Neural cell (in vitro differentiated cells): ENCODE measurements around the gene QSOX2. TPM values are rescaled to one million over a fixed set of nuclear protein-coding genes. Genes with fewer than 3 reads are reported as not detected.
A peak's percentile ranks its signal among the peaks of the same experiment; 100 is the strongest.

Experiments
- H2AFZ ChIP-seq: fragments of 200-600, 300-800 bp; sonication (generic), shearing (Covaris generic); 2 replicates; pipeline ENCODE4 v1.6.0; 2014; ENCODE audit warnings: low read depth, mild to moderate bottlenecking, antibody characterized with exemption, low read length, moderate library complexity
- H3F3A ChIP-seq: fragments of 200-600 bp; shearing (Covaris generic); 2 replicates; pipeline ENCODE4 v1.6.1; 2016; ENCODE audit warnings: mild to moderate bottlenecking, moderate library complexity, mixed read lengths, antibody characterized with exemption, low read length; ENCODE audit not compliant: insufficient read depth, poor library complexity, severe bottlenecking
- H3K27ac ChIP-seq: fragments of 200-600, 300-800 bp; sonication (generic), shearing (Covaris generic); 2 replicates; pipeline ENCODE4 v1.5.1; 2014; ENCODE audit warnings: mild to moderate bottlenecking, low read length, moderate library complexity
- H3K27me3 ChIP-seq: fragments of 300-800, 200-600 bp; sonication (generic), shearing (Covaris generic); 2 replicates; pipeline ENCODE4 v1.6.0; 2014; ENCODE audit warnings: mild to moderate bottlenecking, low read depth, low read length, moderate library complexity; ENCODE audit not compliant: insufficient read depth
- H3K36me3 ChIP-seq: fragments of 300-800, 200-600 bp; sonication (generic), shearing (Covaris generic); 2 replicates; pipeline ENCODE4 v1.5.1; 2014; ENCODE audit warnings: mild to moderate bottlenecking, antibody characterized with exemption, low read length, moderate library complexity; ENCODE audit not compliant: insufficient read depth
- H3K4me2 ChIP-seq: fragments of 300-800, 200-600 bp; sonication (generic), shearing (Covaris generic); 2 replicates; pipeline ENCODE4 v1.6.0; 2014; ENCODE audit warnings: mild to moderate bottlenecking, low read length
- H3K4me3 ChIP-seq: fragments of 300-800, 200-600 bp; sonication (generic), shearing (Covaris generic); 2 replicates; pipeline ENCODE4 v1.5.1; 2014; ENCODE audit warnings: mild to moderate bottlenecking, low read length, moderate library complexity
- H3K79me2 ChIP-seq: fragments of 200-600 bp; shearing (Covaris generic); replicated peaks from 2 replicates; pipeline ENCODE4 v1.6.0; 2014; ENCODE audit warnings: mild to moderate bottlenecking, low read length, moderate library complexity; ENCODE audit not compliant: insufficient read depth
- H3K9ac ChIP-seq: fragments of 300-800, 200-600 bp; sonication (generic), shearing (Covaris generic); 2 replicates; pipeline ENCODE4 v1.6.1; 2016; ENCODE audit warnings: mild to moderate bottlenecking, low read length, mixed read lengths
- H3K9me2 ChIP-seq: fragments of 200-600 bp; shearing (Covaris generic); 2 replicates; pipeline ENCODE4 v1.6.1; 2016; ENCODE audit warnings: mild to moderate bottlenecking, low read length, mixed read lengths; ENCODE audit not compliant: insufficient read depth
- H3K9me3 ChIP-seq: fragments of 200-600, 300-800 bp; sonication (generic), shearing (Covaris generic); 2 replicates; pipeline ENCODE4 v1.6.1; 2016; ENCODE audit warnings: mild to moderate bottlenecking, mixed run types, low read length, moderate library complexity, mixed read lengths
- H4K20me1 ChIP-seq: fragments of 200-600 bp; shearing (Covaris generic); 2 replicates; pipeline ENCODE4 v1.6.1; 2016; ENCODE audit warnings: mild to moderate bottlenecking, mixed run types; ENCODE audit not compliant: insufficient read depth
- EP300 ChIP-seq: fragments of 450-650 bp; conservative IDR thresholded peaks from 2 replicates; pipeline ENCODE4 v1.6.1; 2014; ENCODE audit warnings: antibody characterized with exemption, mild to moderate bottlenecking, moderate library complexity; ENCODE audit not compliant: poor library complexity, severe bottlenecking
- EZH2 ChIP-seq: fragments of 200-600, 300-800 bp; shearing (Covaris generic), sonication (generic); IDR thresholded peaks from 2 replicates; pipeline ENCODE4 v1.6.1; 2014; ENCODE audit warnings: antibody characterized with exemption, low read length, borderline replicate concordance, mild to moderate bottlenecking; ENCODE audit not compliant: insufficient read depth, poor library complexity, severe bottlenecking
- MXI1 ChIP-seq: fragments of 450-650 bp; conservative IDR thresholded peaks from 2 replicates; pipeline ENCODE4 v1.6.1; 2014; ENCODE audit warnings: antibody characterized with exemption, mild to moderate bottlenecking; ENCODE audit not compliant: poor library complexity, severe bottlenecking
- POLR2AphosphoS5 ChIP-seq: IDR thresholded peaks from 2 replicates; pipeline ENCODE4 v1.6.1; 2012
- RAD21 ChIP-seq: fragments of 450-650 bp; conservative IDR thresholded peaks from 2 replicates; pipeline ENCODE4 v1.6.1; 2014; ENCODE audit warnings: antibody characterized with exemption, mild to moderate bottlenecking, moderate library complexity
- SMC3 ChIP-seq: fragments of 450-650 bp; conservative IDR thresholded peaks from 2 replicates; pipeline ENCODE4 v1.6.1; 2014; ENCODE audit warnings: antibody characterized with exemption, mild to moderate bottlenecking, moderate library complexity; ENCODE audit not compliant: poor library complexity
- TAF1 ChIP-seq: IDR thresholded peaks from 2 replicates; pipeline ENCODE4 v1.6.1; 2012; ENCODE audit warnings: low read depth
- polyA plus RNA-seq: library from polyadenylated mRNA; depleted of rRNA; stranded (reverse); fragments of >200 nt; gene quantifications from 2 replicates; pipeline ENCODE4 v1.2.3, GENCODE V29; 2014
- TF ChIP-seq, protein P1 (sequence below): fragments of 450-650 bp; IDR thresholded peaks from 2 replicates; pipeline ENCODE4 v1.5.1; 2014; ENCODE audit warnings: antibody characterized with exemption, mild to moderate bottlenecking, moderate library complexity; ENCODE audit not compliant: poor library complexity, severe bottlenecking
- TF ChIP-seq, protein P2 (sequence below): IDR thresholded peaks from 2 replicates; pipeline ENCODE4 v1.6.1; 2012; ENCODE audit warnings: borderline replicate concordance

QSOX2 gene
- polyA plus RNA-seq, 1 donor from 2014 or later = 20.7 TPM

DNA sequence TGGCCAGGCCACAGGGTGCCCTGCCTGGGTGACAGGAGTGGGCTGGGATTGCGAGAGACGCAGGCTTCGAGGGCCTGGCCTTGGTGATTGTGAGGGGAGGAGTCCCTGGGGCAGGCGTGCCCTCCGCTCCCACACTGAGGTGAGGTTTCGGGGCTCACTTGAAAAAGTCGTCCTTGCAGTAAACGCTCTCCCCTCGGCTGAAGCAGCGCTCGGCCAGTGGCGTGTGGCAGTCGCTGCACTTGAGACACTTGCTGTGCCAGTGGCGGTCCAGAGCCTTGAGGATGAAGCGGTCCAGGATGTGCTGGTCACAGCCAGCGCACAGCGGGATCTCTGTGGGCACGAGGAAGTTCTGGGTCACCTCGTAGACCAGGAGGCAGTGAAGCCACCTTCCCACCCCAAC lies 45.2 kb downstream of the QSOX2 start:
- H3K9me2 ChIP-seq = no peaks in the 10 kb centered on the region
- peaks cover 96% of the 10 kb centered on the region for H3K27me3 ChIP-seq
- no peaks in the 10 kb centered on the region for H3K36me3 ChIP-seq
- H3K9ac ChIP-seq = no peak overlapping the region
- TF ChIP-seq, protein P1, sequence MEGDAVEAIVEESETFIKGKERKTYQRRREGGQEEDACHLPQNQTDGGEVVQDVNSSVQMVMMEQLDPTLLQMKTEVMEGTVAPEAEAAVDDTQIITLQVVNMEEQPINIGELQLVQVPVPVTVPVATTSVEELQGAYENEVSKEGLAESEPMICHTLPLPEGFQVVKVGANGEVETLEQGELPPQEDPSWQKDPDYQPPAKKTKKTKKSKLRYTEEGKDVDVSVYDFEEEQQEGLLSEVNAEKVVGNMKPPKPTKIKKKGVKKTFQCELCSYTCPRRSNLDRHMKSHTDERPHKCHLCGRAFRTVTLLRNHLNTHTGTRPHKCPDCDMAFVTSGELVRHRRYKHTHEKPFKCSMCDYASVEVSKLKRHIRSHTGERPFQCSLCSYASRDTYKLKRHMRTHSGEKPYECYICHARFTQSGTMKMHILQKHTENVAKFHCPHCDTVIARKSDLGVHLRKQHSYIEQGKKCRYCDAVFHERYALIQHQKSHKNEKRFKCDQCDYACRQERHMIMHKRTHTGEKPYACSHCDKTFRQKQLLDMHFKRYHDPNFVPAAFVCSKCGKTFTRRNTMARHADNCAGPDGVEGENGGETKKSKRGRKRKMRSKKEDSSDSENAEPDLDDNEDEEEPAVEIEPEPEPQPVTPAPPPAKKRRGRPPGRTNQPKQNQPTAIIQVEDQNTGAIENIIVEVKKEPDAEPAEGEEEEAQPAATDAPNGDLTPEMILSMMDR = no peak
- TF ChIP-seq TAF1 = no peak
- no peak for TF ChIP-seq POLR2AphosphoS5
- no peak for TF ChIP-seq MXI1
- no peak for TF ChIP-seq EZH2
- TF ChIP-seq SMC3 = no peak
- no peak for TF ChIP-seq EP300
- no peak for TF ChIP-seq RAD21
- TF ChIP-seq, protein P2, sequence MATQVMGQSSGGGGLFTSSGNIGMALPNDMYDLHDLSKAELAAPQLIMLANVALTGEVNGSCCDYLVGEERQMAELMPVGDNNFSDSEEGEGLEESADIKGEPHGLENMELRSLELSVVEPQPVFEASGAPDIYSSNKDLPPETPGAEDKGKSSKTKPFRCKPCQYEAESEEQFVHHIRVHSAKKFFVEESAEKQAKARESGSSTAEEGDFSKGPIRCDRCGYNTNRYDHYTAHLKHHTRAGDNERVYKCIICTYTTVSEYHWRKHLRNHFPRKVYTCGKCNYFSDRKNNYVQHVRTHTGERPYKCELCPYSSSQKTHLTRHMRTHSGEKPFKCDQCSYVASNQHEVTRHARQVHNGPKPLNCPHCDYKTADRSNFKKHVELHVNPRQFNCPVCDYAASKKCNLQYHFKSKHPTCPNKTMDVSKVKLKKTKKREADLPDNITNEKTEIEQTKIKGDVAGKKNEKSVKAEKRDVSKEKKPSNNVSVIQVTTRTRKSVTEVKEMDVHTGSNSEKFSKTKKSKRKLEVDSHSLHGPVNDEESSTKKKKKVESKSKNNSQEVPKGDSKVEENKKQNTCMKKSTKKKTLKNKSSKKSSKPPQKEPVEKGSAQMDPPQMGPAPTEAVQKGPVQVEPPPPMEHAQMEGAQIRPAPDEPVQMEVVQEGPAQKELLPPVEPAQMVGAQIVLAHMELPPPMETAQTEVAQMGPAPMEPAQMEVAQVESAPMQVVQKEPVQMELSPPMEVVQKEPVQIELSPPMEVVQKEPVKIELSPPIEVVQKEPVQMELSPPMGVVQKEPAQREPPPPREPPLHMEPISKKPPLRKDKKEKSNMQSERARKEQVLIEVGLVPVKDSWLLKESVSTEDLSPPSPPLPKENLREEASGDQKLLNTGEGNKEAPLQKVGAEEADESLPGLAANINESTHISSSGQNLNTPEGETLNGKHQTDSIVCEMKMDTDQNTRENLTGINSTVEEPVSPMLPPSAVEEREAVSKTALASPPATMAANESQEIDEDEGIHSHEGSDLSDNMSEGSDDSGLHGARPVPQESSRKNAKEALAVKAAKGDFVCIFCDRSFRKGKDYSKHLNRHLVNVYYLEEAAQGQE = no peak
- no peak overlapping the region for H3K4me3 ChIP-seq
- H3K27ac ChIP-seq = no peak overlapping the region
- no peaks in the 10 kb centered on the region for H4K20me1 ChIP-seq
- H3K9me3 ChIP-seq = no peaks in the 10 kb centered on the region
- H3K79me2 ChIP-seq = no peaks in the 10 kb centered on the region
- H3K4me2 ChIP-seq = no peak overlapping the region
- H2AFZ ChIP-seq = no peak overlapping the region
- no peaks in the 10 kb centered on the region for H3F3A ChIP-seq

DNA sequence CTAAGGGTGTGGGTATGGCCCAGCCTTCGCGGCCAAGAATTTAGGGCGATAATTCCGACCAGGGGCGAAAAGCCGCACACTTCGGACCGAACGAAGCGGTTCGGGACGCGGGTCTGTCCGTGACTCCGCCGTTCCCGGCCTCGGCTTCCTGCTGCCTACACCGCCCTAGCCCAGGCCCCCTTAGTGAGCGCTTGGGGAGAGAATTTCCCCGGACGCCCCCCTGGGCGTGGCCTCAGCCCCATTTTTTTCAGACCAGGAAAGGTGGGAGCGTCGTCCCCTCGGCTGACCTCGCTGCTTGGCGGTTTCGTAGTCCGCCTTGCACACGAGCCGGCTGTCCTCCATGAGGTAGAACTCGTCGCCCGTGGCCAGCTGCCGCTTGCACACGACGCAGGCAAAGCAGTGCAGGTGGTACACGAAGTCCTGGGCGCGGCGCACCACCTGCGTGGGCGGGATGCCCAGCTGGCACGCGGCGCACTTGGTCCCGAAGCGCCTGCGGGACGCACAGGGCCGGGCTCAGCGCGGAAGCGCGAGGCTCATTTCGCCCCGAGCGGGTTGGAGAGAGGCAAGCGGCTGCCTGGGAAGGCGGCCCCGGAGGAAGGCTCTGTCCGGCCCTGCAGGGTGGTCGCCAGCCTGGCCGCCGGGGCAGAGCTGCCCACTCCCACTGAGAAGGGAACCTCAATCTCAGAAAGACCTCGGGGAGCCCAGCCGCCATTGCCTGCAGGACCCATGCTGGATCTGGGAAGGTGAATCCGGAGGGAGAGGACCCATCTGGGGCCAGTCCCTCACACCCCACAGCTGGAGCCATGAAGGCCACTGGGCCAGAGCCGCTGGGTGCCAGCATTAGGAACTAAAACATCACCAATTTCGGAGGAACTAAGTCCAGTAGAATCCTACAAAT lies 46.0 kb downstream of the QSOX2 start:
- Histone ChIP-seq H3K9me3 (no peaks in the 10 kb centered on the region), H3K27me3 (peaks cover 96% of the 10 kb centered on the region), H3K9ac (no peak overlapping the region), H3K4me2 (no peak overlapping the region), H3F3A (no peaks in the 10 kb centered on the region), H4K20me1 (no peaks in the 10 kb centered on the region), H3K9me2 (no peaks in the 10 kb centered on the region), H3K36me3 (no peaks in the 10 kb centered on the region), H3K4me3 (peak overlapping the region; percentile 33), H3K79me2 (no peaks in the 10 kb centered on the region), H3K27ac (no peak overlapping the region), H2AFZ (no peak overlapping the region)
- no peak for TF ChIP-seq RAD21
- TF ChIP-seq, protein P1 = no peak
- TF ChIP-seq SMC3 = no peak
- peak; percentile 96 for TF ChIP-seq EZH2
- TF ChIP-seq MXI1 = no peak
- peak; percentile 8 for TF ChIP-seq POLR2AphosphoS5
- TF ChIP-seq EP300 = no peak
- TF ChIP-seq, protein P2 = no peak
- TF ChIP-seq TAF1 = no peak
